H1 (cell line): ENCODE measurements around the gene CNNM3. TPM values are rescaled to one million over a fixed set of nuclear protein-coding genes. Genes with fewer than 3 reads are reported as not detected.
A peak's percentile ranks its signal among the peaks of the same experiment; 100 is the strongest.

Source experiments
- CTCF ChIA-PET: fragments of 300-600 bp; sonication (Branson Sonifier 250); formaldehyde crosslinking; loops from one replicate; lab custom pipeline; 2021; ENCODE audit not compliant: partially characterized antibody; lab: Charles Lee
- POLR2A ChIA-PET: fragments of 300-600 bp; sonication (Branson Sonifier 250); formaldehyde crosslinking; loops from one replicate; lab custom pipeline; 2021; ENCODE audit warnings: inconsistent platforms; ENCODE audit not compliant: partially characterized antibody; lab: Charles Lee
- DNase-seq, 2 experiments: peaks; one replicate each; pipeline versions ENCODE4 v3.0.0 to v3.0.0-alpha.2; 2010 to 2022; ENCODE audit warnings: low spot score in 2 of 2, low read depth in 1 of 2, mixed read lengths in 1 of 2
- FAIRE-seq: peaks from 2 replicates; lab custom pipeline; 2011; peaks lifted over from hg19 to GRCh38; lab: Jason Lieb, UNC
- H2AFZ ChIP-seq: 2 replicates; pipeline ENCODE4 v1.8.1; 2012; ENCODE audit warnings: low read length, inconsistent platforms
- H2AK5ac ChIP-seq: 2 replicates; pipeline ENCODE4 v1.6.1; 2013; ENCODE audit warnings: low read depth, low read length
- H2BK120ac ChIP-seq: replicated peaks from 2 replicates; pipeline ENCODE3; 2013; ENCODE audit warnings: low read depth, low read length, inconsistent platforms
- H2BK12ac ChIP-seq: 2 replicates; pipeline ENCODE4 v1.6.1; 2013; ENCODE audit warnings: low read depth, low read length
- H2BK15ac ChIP-seq: 2 replicates; pipeline ENCODE4 v1.6.1; 2013; ENCODE audit warnings: low read length
- H2BK20ac ChIP-seq: 2 replicates; pipeline ENCODE4 v1.6.1; 2013; ENCODE audit warnings: low read length
- H2BK5ac ChIP-seq: 2 replicates; pipeline ENCODE4 v1.6.1; 2013; ENCODE audit warnings: low read depth, low read length
- H3K14ac ChIP-seq: 2 replicates; pipeline ENCODE4 v1.6.1; 2013; ENCODE audit warnings: inconsistent platforms; ENCODE audit not compliant: insufficient read length
- H3K18ac ChIP-seq: 2 replicates; pipeline ENCODE4 v1.6.1; 2013; ENCODE audit warnings: low read length; ENCODE audit errors: extremely low read depth
- H3K23ac ChIP-seq: 2 replicates; pipeline ENCODE4 v1.6.1; 2013; ENCODE audit warnings: inconsistent platforms; ENCODE audit not compliant: insufficient read length
- H3K23me2 ChIP-seq: 2 replicates; pipeline ENCODE4 v1.6.1; 2013; ENCODE audit warnings: low read depth, low read length
- H3K27ac ChIP-seq: 2 replicates; pipeline ENCODE4 v1.6.1; 2011; ENCODE audit warnings: low read depth, low read length, inconsistent platforms
- H3K27me3 ChIP-seq, 4 experiments: replicated peaks in 1 of 4; 1 replicate in 1 of 4; 2 replicates in 3 of 4; pipeline versions ENCODE4 v1.6.1 to v1.8.1; 2011 to 2013; ENCODE audit warnings: low read length in 3 of 4, mild to moderate bottlenecking in 3 of 4, inconsistent platforms in 2 of 4, mixed read lengths in 2 of 4, moderate library complexity in 1 of 4; ENCODE audit not compliant: control insufficient read depth in 3 of 4, insufficient read depth in 3 of 4; ENCODE audit errors: extremely low read depth in 1 of 4
- H3K36me3 ChIP-seq, 4 experiments: 2 replicates each; pipeline versions ENCODE4 v1.6.1 to v1.8.1; 2011 to 2013; ENCODE audit warnings: mild to moderate bottlenecking in 4 of 4, low read length in 3 of 4, moderate library complexity in 2 of 4, control low read depth in 1 of 4, inconsistent platforms in 1 of 4; ENCODE audit not compliant: insufficient read depth in 4 of 4, control insufficient read depth in 2 of 4
- H3K4ac ChIP-seq: replicated peaks from 2 replicates; pipeline ENCODE3; 2013; ENCODE audit warnings: low read length, low read depth, mixed read lengths, inconsistent platforms; ENCODE audit not compliant: insufficient read length
- H3K4me1 ChIP-seq, 4 experiments: replicated peaks in 1 of 4; 1 replicate in 1 of 4; 2 replicates in 3 of 4; pipeline versions ENCODE4 v1.6.1 to v1.8.1; 2011 to 2013; ENCODE audit warnings: low read length in 3 of 4, inconsistent platforms in 2 of 4, mixed read lengths in 1 of 4; ENCODE audit not compliant: insufficient read depth in 4 of 4, control insufficient read depth in 3 of 4
- H3K4me2 ChIP-seq, 2 experiments: 2 replicates each; pipeline versions ENCODE4 v1.6.1 to v1.8.1; 2011 to 2013; ENCODE audit warnings: low read depth in 2 of 2, low read length in 2 of 2, control low read depth in 1 of 2, inconsistent platforms in 1 of 2, mild to moderate bottlenecking in 1 of 2; ENCODE audit not compliant: insufficient read depth in 1 of 2
- H3K4me3 ChIP-seq, 4 experiments: fragments of 200-600, 300-600 bp in 1 of 4; sonication (generic), shearing (Covaris generic), sonication (Bioruptor Twin) in 1 of 4; 2 replicates each; pipeline versions ENCODE4 v1.5.1 to v1.8.1; 2011 to 2016; ENCODE audit warnings: low read length in 4 of 4, low read depth in 3 of 4, control low read depth in 2 of 4, inconsistent platforms in 2 of 4, mild to moderate bottlenecking in 2 of 4, mixed read lengths in 1 of 4, moderate library complexity in 1 of 4; ENCODE audit not compliant: insufficient read depth in 2 of 4; ENCODE audit errors: extremely low read depth in 1 of 4
- H3K56ac ChIP-seq: replicated peaks from 2 replicates; pipeline ENCODE3; 2013; ENCODE audit warnings: low read depth, mild to moderate bottlenecking, mixed read lengths, low read length, inconsistent platforms; ENCODE audit not compliant: insufficient read length
- H3K79me1 ChIP-seq: 2 replicates; pipeline ENCODE4 v1.6.1; 2013; ENCODE audit warnings: low read depth, low read length, control low read depth
- H3K79me2 ChIP-seq, 2 experiments: 2 replicates each; pipeline versions ENCODE4 v1.6.1 to v1.8.1; 2012 to 2013; ENCODE audit warnings: low read length in 2 of 2, mild to moderate bottlenecking in 2 of 2, inconsistent platforms in 1 of 2; ENCODE audit not compliant: insufficient read depth in 2 of 2, control insufficient read depth in 1 of 2
- H3K9ac ChIP-seq, 4 experiments: replicated peaks in 1 of 4; 1 replicate in 1 of 4; 2 replicates in 3 of 4; pipeline versions ENCODE4 v1.6.1 to v1.8.1; 2011 to 2013; ENCODE audit warnings: low read depth in 3 of 4, low read length in 3 of 4, control low read depth in 2 of 4, mild to moderate bottlenecking in 2 of 4, moderate library complexity in 2 of 4, inconsistent platforms in 1 of 4; ENCODE audit errors: extremely low read depth in 1 of 4
- H3K9me3 ChIP-seq, 2 experiments: 2 replicates each; pipeline versions ENCODE4 v1.6.1 to v1.8.1; 2012 to 2013; ENCODE audit warnings: mild to moderate bottlenecking in 2 of 2, moderate library complexity in 2 of 2, control low read depth in 1 of 2, inconsistent platforms in 1 of 2, low read depth in 1 of 2, low read length in 1 of 2, mixed read lengths in 1 of 2; ENCODE audit not compliant: insufficient read depth in 2 of 2
- H4K20me1 ChIP-seq, 2 experiments: replicated peaks in 1 of 2; 2 replicates each; pipeline versions ENCODE3 to v1.8.1; 2011 to 2013; ENCODE audit warnings: inconsistent platforms in 2 of 2, low read length in 2 of 2, mild to moderate bottlenecking in 1 of 2; ENCODE audit not compliant: insufficient read depth in 2 of 2, control insufficient read depth in 1 of 2
- H4K5ac ChIP-seq: 2 replicates; pipeline ENCODE4 v1.6.1; 2013; ENCODE audit warnings: low read length, low read depth, mixed read lengths, inconsistent platforms; ENCODE audit not compliant: insufficient read length
- H4K8ac ChIP-seq: 2 replicates; pipeline ENCODE4 v1.8.0; 2013; ENCODE audit warnings: mild to moderate bottlenecking, moderate library complexity, low read length, inconsistent platforms; ENCODE audit not compliant: insufficient read depth; ENCODE audit errors: extremely low read depth
- H4K91ac ChIP-seq: replicated peaks from 2 replicates; pipeline ENCODE3; 2013; ENCODE audit warnings: low read length, mixed read lengths, inconsistent platforms; ENCODE audit not compliant: insufficient read length
- BACH1 ChIP-seq: IDR thresholded peaks from 2 replicates; pipeline ENCODE4 v1.6.1; 2012; ENCODE audit warnings: low read length, improper control_type of control experiment
- CHD1 ChIP-seq: IDR thresholded peaks from 2 replicates; pipeline ENCODE4 v1.6.1; 2012; ENCODE audit warnings: low read depth, low read length, improper control_type of control experiment
- POLR2A ChIP-seq, 2 experiments: IDR thresholded peaks; 1 replicate in 1 of 2; 2 replicates in 1 of 2; pipeline ENCODE4 v1.6.1; 2011; ENCODE audit warnings: low read depth in 2 of 2, low read length in 2 of 2, mild to moderate bottlenecking in 2 of 2; ENCODE audit errors: control extremely low read depth in 1 of 2
- POLR2AphosphoS5 ChIP-seq: IDR thresholded peaks from 2 replicates; pipeline ENCODE4 v1.6.1; 2011; ENCODE audit warnings: low read depth, low read length
- SP1 ChIP-seq: IDR thresholded peaks from 2 replicates; pipeline ENCODE4 v1.6.1; 2011; ENCODE audit warnings: low read depth, low read length
- SP2 ChIP-seq: IDR thresholded peaks from 2 replicates; pipeline ENCODE4 v1.6.1; 2012; ENCODE audit warnings: mild to moderate bottlenecking, low read length, inconsistent platforms
- SP4 ChIP-seq: IDR thresholded peaks from 2 replicates; pipeline ENCODE4 v1.6.1; 2012; ENCODE audit warnings: low read length, inconsistent platforms
- WGBS, 2 experiments: shearing (Covaris generic) in 1 of 2; methylation state at CpG; one replicate each; pipeline versions ENCODE4 v1.1.6 to v1.1.7; 2013 to 2015; ENCODE audit warnings: low lambda C conversion rate in 2 of 2, mixed read lengths in 2 of 2, inconsistent platforms in 1 of 2, low coverage in 1 of 2, missing lambda C conversion rate in 1 of 2; ENCODE audit not compliant: insufficient replicate concordance in 2 of 2, insufficient coverage in 1 of 2, insufficient read length in 1 of 2; ENCODE audit errors: extremely low coverage in 1 of 2, missing lambda C conversion rate in 1 of 2; 5-methylcytosine and 5-hydroxymethylcytosine counted together
- polyA plus RNA-seq, 7 experiments: library from polyadenylated mRNA; depleted of rRNA in 3 of 7; stranded (reverse) in 5 of 7; unstranded in 2 of 7; fragments of >200 nt in 5 of 7; fragments of 200-250 nt in 2 of 7; gene quantifications; 1 replicate in 5 of 7; 2 replicates in 1 of 7; 4 replicates in 1 of 7; pipeline versions ENCODE4 v1.2.1 to v1.2.3, GENCODE V29; 2011 to 2013; ENCODE audit warnings: missing spikeins in 2 of 7, mixed read lengths in 2 of 7
- total RNA-seq: library from RNA; stranded (reverse); fragmentation: NEBNext Ultra II Directional; extraction: Animal tissue kit (Norgen Biotek cat#: 25700); gene quantifications from 2 replicates; pipeline ENCODE4 v1.2.1, GENCODE V29; 2021
- TF ChIP-seq, protein P1 (sequence below), 3 experiments: IDR thresholded peaks; 1 replicate in 2 of 3; 2 replicates in 1 of 3; pipeline versions ENCODE4 v1.5.1 to v1.6.1; 2011; ENCODE audit warnings: low read length in 3 of 3, mild to moderate bottlenecking in 3 of 3, inconsistent platforms in 2 of 3, low read depth in 1 of 3, moderate library complexity in 1 of 3; ENCODE audit not compliant: insufficient read depth in 1 of 3; ENCODE audit errors: control extremely low read depth in 1 of 3

CNNM3 gene
- total and polyA plus RNA-seq, 2 of the 8 experiments (the other 6 are each of a cell fraction or from before 2014, with no cell fraction given): 29.1 to 29.2 TPM

- ChIA-PET CTCF (interaction anchor here (1.1 to 4.9 kb wide), 4 partner anchors 18 to 108 kb away, joined by 3 to 22 read pairs (median 4); partner anchors contain the start of gene ANKRD39), POLR2A (interaction anchor here (1.3 to 3.3 kb wide), 7 partner anchors 9 to 117 kb away, joined by 3 to 16 read pairs (median 3); partner anchors contain the start of gene ANKRD39)
- Histone ChIP-seq H4K91ac (no peak overlapping the region), H3K79me2 (no peaks in the 10 kb centered on the region), H2BK120ac (no peak overlapping the region), H3K23ac (no peak overlapping the region), H3K27ac (no peak overlapping the region), H2AK5ac (0 out of 2 replicates have a peak overlapping the region, but pooled peaks have one; percentile 13), H3K18ac (no peak overlapping the region; the same call in 1 of the 2 replicates), H4K5ac (no peak overlapping the region), H3K4ac (no peak overlapping the region), H3K4me1 (peaks cover 0 to 3% (median 0%) of the 10 kb centered on the region in 4 experiments; a peak in 1 of 7 replicates), H3K4me3 (no peak overlapping the region), H2BK5ac (peak overlapping the region; percentile 39; the same call in 1 of the 2 replicates), H3K9ac (no peak overlapping the region), H2BK20ac (no peak overlapping the region), H2BK12ac (no peak overlapping the region; the same call in 1 of the 2 replicates), H3K56ac (no peak overlapping the region), H3K27me3 (no peaks in the 10 kb centered on the region), H2AFZ (no peak overlapping the region), H3K4me2 (no peak overlapping the region), H3K23me2 (no peaks in the 10 kb centered on the region), H3K9me3 (no peaks in the 10 kb centered on the region), H3K79me1 (peaks cover 5% of the 10 kb centered on the region; the same call in 1 of the 2 replicates), H2BK15ac (no peak overlapping the region), H3K14ac (no peak overlapping the region), H4K20me1 (peaks cover 3 to 6% of the 10 kb centered on the region in 2 experiments), H4K8ac (0 out of 2 replicates have a peak overlapping the region, but pooled peaks have one; percentile 18), H3K36me3 (peaks cover 0 to 14% (median 2%) of the 10 kb centered on the region in 4 experiments; a peak in 6 of 8 replicates)
- FAIRE-seq (no peak), DNase-seq (peak in 1 of 2 experiments; percentile 64)
- 94% methylated on average over 25 of the region's 42 CpGs; no CpG with 5 or more reads in 1 of the 2 experiments for WGBS, 2 experiments
- no peak for TF ChIP-seq SP1
- TF ChIP-seq, protein P1, sequence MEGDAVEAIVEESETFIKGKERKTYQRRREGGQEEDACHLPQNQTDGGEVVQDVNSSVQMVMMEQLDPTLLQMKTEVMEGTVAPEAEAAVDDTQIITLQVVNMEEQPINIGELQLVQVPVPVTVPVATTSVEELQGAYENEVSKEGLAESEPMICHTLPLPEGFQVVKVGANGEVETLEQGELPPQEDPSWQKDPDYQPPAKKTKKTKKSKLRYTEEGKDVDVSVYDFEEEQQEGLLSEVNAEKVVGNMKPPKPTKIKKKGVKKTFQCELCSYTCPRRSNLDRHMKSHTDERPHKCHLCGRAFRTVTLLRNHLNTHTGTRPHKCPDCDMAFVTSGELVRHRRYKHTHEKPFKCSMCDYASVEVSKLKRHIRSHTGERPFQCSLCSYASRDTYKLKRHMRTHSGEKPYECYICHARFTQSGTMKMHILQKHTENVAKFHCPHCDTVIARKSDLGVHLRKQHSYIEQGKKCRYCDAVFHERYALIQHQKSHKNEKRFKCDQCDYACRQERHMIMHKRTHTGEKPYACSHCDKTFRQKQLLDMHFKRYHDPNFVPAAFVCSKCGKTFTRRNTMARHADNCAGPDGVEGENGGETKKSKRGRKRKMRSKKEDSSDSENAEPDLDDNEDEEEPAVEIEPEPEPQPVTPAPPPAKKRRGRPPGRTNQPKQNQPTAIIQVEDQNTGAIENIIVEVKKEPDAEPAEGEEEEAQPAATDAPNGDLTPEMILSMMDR (IDR thresholded peaks at IDR 0.05; ENCODE audit: control extremely low read depth in 1 of 3, insufficient read depth in 1 of 3, low read depth in 1 of 3, low read length in 3 of 3): no peak
- no peak for TF ChIP-seq SP2
- TF ChIP-seq BACH1: no peak
- no peak for TF ChIP-seq CHD1
- TF ChIP-seq POLR2AphosphoS5: peak; percentile 33; the same call in 1 of the 2 replicates
- no peak for TF ChIP-seq SP4
- TF ChIP-seq POLR2A (IDR thresholded peaks at IDR 0.05; ENCODE audit: control extremely low read depth in 1 of 2, low read depth in 2 of 2, low read length in 2 of 2): peak in 1 of 2 experiments; percentile 8; a peak in 1 of 3 replicates
Measured at GRCh38 chr2:96839293-96839874, 23.3 kb downstream of the CNNM3 start.
